ENCODE data around the gene NEU4. TPM values are rescaled to one million over a fixed set of nuclear protein-coding genes. Genes with fewer than 3 reads are reported as not detected.
"Not testable (repeated sequence)": the region's sequence is repeated elsewhere in the genome, so short reads cannot be mapped to it uniquely, and the experiment has no call there.

Gene NEU4, protein sequence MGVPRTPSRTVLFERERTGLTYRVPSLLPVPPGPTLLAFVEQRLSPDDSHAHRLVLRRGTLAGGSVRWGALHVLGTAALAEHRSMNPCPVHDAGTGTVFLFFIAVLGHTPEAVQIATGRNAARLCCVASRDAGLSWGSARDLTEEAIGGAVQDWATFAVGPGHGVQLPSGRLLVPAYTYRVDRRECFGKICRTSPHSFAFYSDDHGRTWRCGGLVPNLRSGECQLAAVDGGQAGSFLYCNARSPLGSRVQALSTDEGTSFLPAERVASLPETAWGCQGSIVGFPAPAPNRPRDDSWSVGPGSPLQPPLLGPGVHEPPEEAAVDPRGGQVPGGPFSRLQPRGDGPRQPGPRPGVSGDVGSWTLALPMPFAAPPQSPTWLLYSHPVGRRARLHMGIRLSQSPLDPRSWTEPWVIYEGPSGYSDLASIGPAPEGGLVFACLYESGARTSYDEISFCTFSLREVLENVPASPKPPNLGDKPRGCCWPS
- total RNA-seq, result not detected in 2 replicates

DNA sequence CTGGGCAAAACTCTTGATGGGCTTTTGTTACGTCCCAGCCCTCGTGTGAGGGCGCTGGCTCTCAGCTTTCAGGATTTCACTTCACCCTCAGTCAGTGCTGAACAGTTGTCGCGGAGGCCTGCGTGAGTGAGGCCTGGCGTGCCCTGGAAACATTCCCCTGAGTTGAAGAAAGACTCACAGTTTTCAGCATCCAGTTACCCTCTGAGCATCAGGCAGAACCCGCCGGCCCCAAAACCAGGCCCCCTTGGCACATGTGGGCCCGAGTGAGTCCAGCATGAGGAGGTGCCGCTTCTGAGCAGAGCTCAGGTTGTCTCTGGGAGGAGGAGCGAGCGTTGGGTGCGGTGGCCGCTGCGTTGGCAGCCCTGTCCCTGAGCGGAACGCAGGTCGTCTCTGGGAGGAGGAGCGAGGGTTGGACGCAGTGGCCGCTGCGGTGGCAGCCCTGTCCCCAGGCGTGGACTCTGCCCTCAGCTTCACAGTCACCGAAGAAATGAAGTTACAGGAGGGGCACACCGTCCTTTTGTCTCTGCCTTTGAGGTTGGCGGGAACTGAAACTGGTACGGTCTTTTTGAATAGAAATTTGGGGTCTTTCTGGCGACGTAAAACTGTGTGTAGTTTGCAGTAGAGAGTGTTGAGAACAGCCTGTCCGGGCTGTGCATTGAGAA, at the start of gene NEU4:
Gene NEU4, plus strand, starts transcription at position 473 of the 662 bp plus-strand sequence. CDS start 5,292 bp downstream, outside the sequence.
- Histone ChIP-seq H3K27me3 (ENCODE audit: control insufficient read depth, insufficient read depth, low read length) (peaks cover 9% of the 10 kb centered on the region), H3K4me3 (ENCODE audit: low read depth, low read length) (no peak within 1 kb of the TSS), H3K36me3 (ENCODE audit: control insufficient read depth, insufficient read depth, low read length) (no peaks in the 10 kb centered on the region)
- TF ChIP-seq, protein P1, sequence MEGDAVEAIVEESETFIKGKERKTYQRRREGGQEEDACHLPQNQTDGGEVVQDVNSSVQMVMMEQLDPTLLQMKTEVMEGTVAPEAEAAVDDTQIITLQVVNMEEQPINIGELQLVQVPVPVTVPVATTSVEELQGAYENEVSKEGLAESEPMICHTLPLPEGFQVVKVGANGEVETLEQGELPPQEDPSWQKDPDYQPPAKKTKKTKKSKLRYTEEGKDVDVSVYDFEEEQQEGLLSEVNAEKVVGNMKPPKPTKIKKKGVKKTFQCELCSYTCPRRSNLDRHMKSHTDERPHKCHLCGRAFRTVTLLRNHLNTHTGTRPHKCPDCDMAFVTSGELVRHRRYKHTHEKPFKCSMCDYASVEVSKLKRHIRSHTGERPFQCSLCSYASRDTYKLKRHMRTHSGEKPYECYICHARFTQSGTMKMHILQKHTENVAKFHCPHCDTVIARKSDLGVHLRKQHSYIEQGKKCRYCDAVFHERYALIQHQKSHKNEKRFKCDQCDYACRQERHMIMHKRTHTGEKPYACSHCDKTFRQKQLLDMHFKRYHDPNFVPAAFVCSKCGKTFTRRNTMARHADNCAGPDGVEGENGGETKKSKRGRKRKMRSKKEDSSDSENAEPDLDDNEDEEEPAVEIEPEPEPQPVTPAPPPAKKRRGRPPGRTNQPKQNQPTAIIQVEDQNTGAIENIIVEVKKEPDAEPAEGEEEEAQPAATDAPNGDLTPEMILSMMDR (IDR thresholded peaks at IDR 0.05; ENCODE audit: insufficient read depth, low read length, poor library complexity, severe bottlenecking), result no peak
- no peak for DNase-seq (ENCODE audit: low read depth)

DNA sequence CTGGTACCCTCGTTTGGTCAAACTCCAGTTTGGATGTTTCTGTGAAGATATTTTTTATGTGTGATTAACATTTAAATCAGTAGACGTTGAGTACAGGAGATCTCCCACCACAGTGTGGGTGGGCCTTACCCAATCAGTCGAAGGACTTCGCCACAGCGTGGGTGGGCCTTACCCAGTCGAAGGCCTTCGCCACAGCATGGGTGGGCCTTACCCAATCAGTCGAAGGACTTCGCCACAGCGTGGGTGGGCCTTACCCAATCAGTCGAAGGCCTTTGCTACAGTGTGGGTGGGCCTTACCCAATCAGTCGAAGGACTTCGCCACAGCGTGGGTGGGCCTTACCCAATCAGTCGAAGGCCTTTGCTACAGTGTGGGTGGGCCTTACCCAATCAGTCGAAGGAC, 49.1 kb upstream of the NEU4 start:
- H3K4me3 ChIP-seq (ENCODE audit: low read depth, low read length); H3K36me3 ChIP-seq (ENCODE audit: control insufficient read depth, insufficient read depth, low read length); H3K27me3 ChIP-seq (ENCODE audit: control insufficient read depth, insufficient read depth, low read length); DNase-seq (ENCODE audit: low read depth): not testable (repeated sequence)

DNA sequence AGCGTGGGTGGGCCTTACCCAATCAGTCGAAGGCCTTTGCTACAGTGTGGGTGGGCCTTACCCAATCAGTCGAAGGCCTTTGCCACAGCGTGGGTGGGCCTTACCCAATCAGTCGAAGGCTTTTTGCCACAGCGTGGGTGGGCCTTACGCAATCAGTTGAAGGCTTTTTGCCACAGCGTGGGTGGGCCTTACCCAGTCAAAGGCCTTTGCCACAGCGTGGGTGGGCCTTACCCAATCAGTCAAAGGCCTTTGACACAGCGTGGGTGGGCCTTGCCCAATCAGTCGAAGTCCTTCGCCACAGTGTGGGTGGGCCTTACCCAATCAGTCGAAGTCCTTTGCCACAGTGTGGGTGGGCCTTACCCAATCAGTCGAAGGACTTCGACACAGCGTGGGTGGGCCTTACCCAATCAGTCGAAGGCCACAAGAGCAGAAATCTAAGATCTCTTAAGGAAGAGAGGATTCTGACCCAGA, 48.7 kb upstream of the NEU4 start:
- TF ChIP-seq, protein P1 (IDR thresholded peaks at IDR 0.05; ENCODE audit: insufficient read depth, low read length, poor library complexity, severe bottlenecking), result no peak
- no peak for DNase-seq (ENCODE audit: low read depth)
- H3K27me3 ChIP-seq (ENCODE audit: control insufficient read depth, insufficient read depth, low read length), result no peaks in the 10 kb centered on the region
- H3K4me3 ChIP-seq (ENCODE audit: low read depth, low read length), result no peak overlapping the region
- H3K36me3 ChIP-seq (ENCODE audit: control insufficient read depth, insufficient read depth, low read length), result peaks cover 1% of the 10 kb centered on the region

DNA sequence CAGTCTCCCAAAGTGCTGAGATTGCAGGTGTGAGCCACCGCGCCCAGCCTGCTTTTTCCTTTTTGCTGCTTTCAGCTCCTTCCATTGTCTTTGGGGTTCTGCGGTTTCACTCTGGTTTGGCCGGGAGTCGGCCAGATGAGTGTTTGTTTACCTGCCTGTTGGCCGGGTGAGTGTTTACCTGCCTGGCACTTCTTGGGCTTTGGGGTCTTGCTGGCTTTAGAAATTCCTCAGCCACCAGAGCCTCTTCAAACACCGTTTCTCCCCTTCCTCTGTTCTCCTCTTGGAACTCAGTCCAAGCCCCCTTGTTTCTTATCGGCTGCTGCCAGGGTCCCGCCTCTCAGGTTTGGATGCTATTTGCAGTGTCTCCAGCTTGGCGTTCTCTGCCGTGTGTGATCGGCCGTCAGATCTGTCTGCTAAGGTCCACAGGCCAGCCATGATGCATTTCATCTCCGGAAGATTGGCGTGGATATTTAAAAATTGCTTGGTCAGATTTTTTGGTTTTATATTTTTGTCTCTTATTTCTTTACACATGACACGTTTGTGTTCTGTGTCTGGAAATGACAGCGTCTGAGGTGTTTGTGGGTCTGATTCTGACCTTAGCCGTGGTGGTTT, 46.6 kb upstream of the NEU4 start:
- TF ChIP-seq, protein P1 (IDR thresholded peaks at IDR 0.05; ENCODE audit: insufficient read depth, low read length, poor library complexity, severe bottlenecking), result no peak
- Histone ChIP-seq H3K4me3 (ENCODE audit: low read depth, low read length) (no peak overlapping the region), H3K27me3 (ENCODE audit: control insufficient read depth, insufficient read depth, low read length) (no peaks in the 10 kb centered on the region), H3K36me3 (ENCODE audit: control insufficient read depth, insufficient read depth, low read length) (no peaks in the 10 kb centered on the region)
- DNase-seq (ENCODE audit: low read depth), result no peak

DNA sequence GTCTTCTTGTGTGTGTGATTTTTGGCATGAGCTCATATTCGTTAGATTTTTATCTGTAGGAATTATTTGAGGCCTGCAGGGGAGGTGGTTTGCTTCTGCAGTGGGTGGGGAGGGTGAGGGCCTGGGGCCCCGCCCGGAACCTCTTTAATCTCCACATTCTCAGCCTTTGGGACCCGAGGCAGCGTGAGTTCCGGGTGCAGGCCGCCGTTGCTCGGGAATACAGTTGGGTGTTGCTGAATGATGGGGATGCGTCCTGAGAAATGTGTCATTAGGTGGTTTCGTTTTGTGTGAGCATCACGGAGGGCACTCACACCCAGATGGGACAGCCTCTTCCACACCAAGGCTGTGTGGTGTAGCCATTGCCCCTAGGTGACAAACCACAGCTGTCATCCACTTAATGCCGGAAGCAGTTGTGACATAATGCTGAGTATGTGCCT, 46.0 kb upstream of the NEU4 start:
- Histone ChIP-seq H3K27me3 (ENCODE audit: control insufficient read depth, insufficient read depth, low read length) (no peaks in the 10 kb centered on the region), H3K4me3 (ENCODE audit: low read depth, low read length) (no peak overlapping the region), H3K36me3 (ENCODE audit: control insufficient read depth, insufficient read depth, low read length) (no peaks in the 10 kb centered on the region)
- DNase-seq (ENCODE audit: low read depth), result no peak
- TF ChIP-seq, protein P1 (IDR thresholded peaks at IDR 0.05; ENCODE audit: insufficient read depth, low read length, poor library complexity, severe bottlenecking), result no peak

Measured in kidney epithelial cell (primary cell).